HFFc6 (cell line): ENCODE data around the gene MYOM3. TPM values are rescaled to one million over a fixed set of nuclear protein-coding genes. Genes with fewer than 3 reads are reported as not detected.
"Not testable (repeated sequence)": the region's sequence is repeated elsewhere in the genome, so short reads cannot be mapped to it uniquely, and the experiment has no call there.

Source experiments
- DNase-seq: peaks from one replicate; pipeline ENCODE4 v3.0.0-alpha.2; 2018
- H3K27ac Mint-ChIP-seq: 2 replicates; pipeline ENCODE4 v1.8.0; 2020; ENCODE audit warnings: mild to moderate bottlenecking, mixed read lengths
- H3K27me3 Mint-ChIP-seq: 2 replicates; pipeline ENCODE4 v1.8.0; 2021; ENCODE audit warnings: mild to moderate bottlenecking, moderate library complexity, mixed read lengths; ENCODE audit not compliant: insufficient read depth
- H3K36me3 Mint-ChIP-seq: 2 replicates; pipeline ENCODE4 v1.8.0; 2021; ENCODE audit warnings: low read depth, mixed read lengths
- H3K4me1 Mint-ChIP-seq: 2 replicates; pipeline ENCODE4 v1.8.0; 2020; ENCODE audit warnings: low read depth, mixed read lengths
- H3K4me3 Mint-ChIP-seq: 2 replicates; pipeline ENCODE4 v1.8.0; 2020; ENCODE audit warnings: mild to moderate bottlenecking, moderate library complexity, mixed read lengths
- H3K9me3 Mint-ChIP-seq: 2 replicates; pipeline ENCODE4 v1.8.0; 2020; ENCODE audit warnings: mild to moderate bottlenecking, mixed read lengths
- CTCF ChIP-seq: fragments of 200-600 bp; sonication (generic); IDR thresholded peaks from 2 replicates; pipeline ENCODE4 v1.5.0; 2021; ENCODE audit warnings: antibody characterized with exemption, mild to moderate bottlenecking
- total RNA-seq, 6 experiments: library from RNA; stranded (reverse); fragmentation: NEBNext Ultra II Directional; extraction: Animal tissue kit (Norgen Biotek cat#: 25700); gene quantifications; 2 replicates in 1 of 6; 3 replicates in 5 of 6; pipeline ENCODE4 v1.2.3, GENCODE V29; 2021

Gene MYOM3
- total RNA-seq, 6 experiments from 2014 or later = 0.03 to 0.05 (median 0.05) TPM; not detected in 3

DNA sequence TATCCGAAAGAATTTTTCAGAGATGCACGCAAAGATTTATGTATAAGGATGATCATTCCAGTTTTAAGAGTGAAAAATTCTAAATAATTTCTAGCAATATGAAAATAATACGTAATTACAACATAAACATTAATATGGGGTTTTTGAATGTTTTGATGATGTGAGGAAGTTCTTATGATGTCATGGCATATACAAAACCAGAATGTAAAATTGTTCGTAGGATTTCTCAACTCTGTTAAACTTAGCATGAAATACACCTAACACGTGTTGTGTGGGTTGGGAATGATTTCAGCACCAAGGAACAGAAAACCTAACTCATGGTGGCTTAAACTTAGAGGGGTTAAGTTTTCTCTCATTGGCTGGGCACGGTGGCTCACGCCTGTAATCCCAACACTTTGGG is 62.2 kb downstream of the MYOM3 start:
- Mint-ChIP-seq H3K27me3 (peaks cover 6% of the 10 kb centered on the region; the same call in 1 of the 2 replicates), H3K36me3 (no peaks in the 10 kb centered on the region), H3K4me1 (peaks cover 31% of the 10 kb centered on the region), H3K9me3 (no peaks in the 10 kb centered on the region), H3K4me3 (no peak overlapping the region), H3K27ac (no peak overlapping the region)
- no peak for TF ChIP-seq CTCF
- DNase-seq = no peak

- not testable (repeated sequence) for H3K36me3 Mint-ChIP-seq, H3K4me3 Mint-ChIP-seq, DNase-seq, H3K9me3 Mint-ChIP-seq, H3K27ac Mint-ChIP-seq, H3K27me3 Mint-ChIP-seq
- peaks cover 31% of the 10 kb centered on the region for H3K4me1 Mint-ChIP-seq
Measured at GRCh38 chr1:24048894-24049293, 63.0 kb downstream of the MYOM3 start.

GRCh38 chr1:24048205-24048869 is 63.6 kb downstream of the MYOM3 start:
- Mint-ChIP-seq H3K36me3 (no peaks in the 10 kb centered on the region), H3K9me3 (no peaks in the 10 kb centered on the region), H3K27ac (peak overlapping the region; percentile 49; the same call in 1 of the 2 replicates), H3K4me1 (peaks cover 31% of the 10 kb centered on the region), H3K4me3 (no peak overlapping the region), H3K27me3 (no peaks in the 10 kb centered on the region)
- peak; percentile 16 for DNase-seq
- TF ChIP-seq CTCF = no peak

DNA sequence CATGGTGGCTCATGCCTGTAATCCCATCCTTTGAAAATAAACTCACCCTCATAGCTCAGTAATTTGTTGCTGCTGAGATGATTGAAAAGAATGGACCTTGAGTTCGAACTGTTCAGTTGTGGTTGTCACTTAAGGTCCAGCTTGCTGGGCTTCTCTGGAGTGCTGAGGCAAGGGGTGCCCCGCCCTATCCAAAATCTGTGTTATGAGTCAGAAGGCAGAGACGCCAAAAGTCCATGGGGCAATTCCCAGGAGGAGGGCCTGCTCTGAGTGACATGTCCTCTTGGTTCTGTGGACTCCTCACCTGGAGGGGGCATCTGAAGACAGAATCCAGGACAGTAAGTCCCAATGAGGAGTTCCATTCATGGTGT is 64.8 kb downstream of the MYOM3 start:
- Mint-ChIP-seq H3K4me3 (peak overlapping the region; percentile 65; the same call in 1 of the 2 replicates), H3K27me3 (peaks cover 1% of the 10 kb centered on the region; the same call in 1 of the 2 replicates)

DNA sequence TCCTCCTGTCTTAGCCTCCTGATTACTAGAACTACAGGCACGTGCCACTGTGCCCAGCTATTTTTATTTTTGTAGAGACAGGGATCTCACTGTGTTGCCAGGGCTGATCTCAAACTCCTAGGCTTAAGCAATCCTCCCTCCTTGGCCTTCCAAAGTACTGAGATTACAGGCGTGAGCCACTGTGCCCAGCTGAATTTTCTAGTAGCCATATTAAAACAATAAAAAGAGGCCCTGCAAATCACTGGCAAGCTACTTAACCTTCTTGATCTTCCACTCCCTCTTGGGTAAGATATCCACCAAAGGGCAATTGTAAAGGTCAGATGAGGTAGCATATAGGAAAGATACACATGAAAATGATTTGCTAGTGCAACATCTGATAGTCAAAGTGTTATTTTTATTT is 66.2 kb downstream of the MYOM3 start:
- Mint-ChIP-seq H3K4me1 (peaks cover 31% of the 10 kb centered on the region), H3K27ac (peak overlapping the region; percentile 90), H3K4me3 (peak overlapping the region; percentile 65; the same call in 1 of the 2 replicates), H3K27me3 (peaks cover 1% of the 10 kb centered on the region; the same call in 1 of the 2 replicates), H3K36me3 (no peaks in the 10 kb centered on the region), H3K9me3 (no peaks in the 10 kb centered on the region)
- DNase-seq = peak; percentile 19
- no peak for TF ChIP-seq CTCF

More for the DNA sequence above, 64.8 kb downstream of the MYOM3 start:
- peak; percentile 47 for DNase-seq
- H3K9me3 Mint-ChIP-seq = no peaks in the 10 kb centered on the region
- no peak for TF ChIP-seq CTCF
- H3K4me1 Mint-ChIP-seq = peaks cover 31% of the 10 kb centered on the region
- peak overlapping the region; percentile 90 for H3K27ac Mint-ChIP-seq
- H3K36me3 Mint-ChIP-seq = no peaks in the 10 kb centered on the region

DNA sequence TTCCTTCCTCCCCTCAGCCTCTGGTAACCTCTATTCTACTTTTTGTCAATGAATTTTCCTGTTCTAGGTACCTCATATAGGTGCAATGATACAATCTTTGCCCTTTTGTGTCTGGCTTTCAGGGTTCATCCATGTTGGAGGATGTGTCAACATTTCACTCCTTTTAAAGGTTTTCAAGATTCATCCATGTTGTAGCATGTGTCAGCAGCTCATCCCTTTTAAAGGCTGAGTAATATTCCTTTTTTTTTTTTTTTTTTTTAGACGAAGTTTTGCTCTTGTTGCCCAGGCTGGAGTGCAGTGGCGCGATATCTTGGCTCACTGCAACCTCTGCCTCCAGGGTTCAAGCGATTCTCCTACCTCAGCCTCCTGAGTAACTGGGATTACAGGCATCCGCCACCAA is 67.3 kb downstream of the MYOM3 start:
- H3K27ac Mint-ChIP-seq, H3K4me3 Mint-ChIP-seq, H3K27me3 Mint-ChIP-seq, H3K36me3 Mint-ChIP-seq, H3K9me3 Mint-ChIP-seq, DNase-seq: not testable (repeated sequence)
- H3K4me1 Mint-ChIP-seq = peaks cover 31% of the 10 kb centered on the region
